GM21381 (cell line): Measurements from ENCODE around the gene INSL3.

Experiments used
- ATAC-seq: cut with Tn5 transposase; IDR thresholded peaks from one replicate; pipeline ENCODE4 v1.9.1; 2021; ENCODE audit warnings: mild to moderate bottlenecking, moderate library complexity; ENCODE audit not compliant: unreplicated experiment

INSL3 gene

DNA sequence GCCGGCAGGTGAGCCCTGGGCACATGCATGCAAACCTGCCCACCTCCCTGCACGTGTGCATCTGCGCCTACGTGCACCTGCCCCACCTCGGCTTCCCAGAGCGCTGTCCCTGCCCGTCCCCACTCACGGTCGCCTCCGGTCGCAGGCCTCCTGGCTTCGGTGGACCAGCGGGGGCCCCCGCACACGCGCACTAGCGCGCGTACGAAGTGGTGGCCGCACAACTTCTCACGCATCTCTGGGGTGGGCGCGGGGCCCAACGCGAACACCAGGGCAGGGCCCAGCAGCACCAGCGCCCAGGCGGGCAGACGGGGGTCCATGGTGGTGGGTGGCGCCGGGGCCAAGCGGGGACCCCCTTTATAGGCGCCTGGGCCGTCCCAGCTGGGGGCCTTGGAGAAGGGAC, at the start of gene INSL3:
INSL3 (minus strand) TSS at position 330 of the 400 bp plus-strand sequence; CDS start at position 317, 13 bp downstream.
- no peak for ATAC-seq

DNA sequence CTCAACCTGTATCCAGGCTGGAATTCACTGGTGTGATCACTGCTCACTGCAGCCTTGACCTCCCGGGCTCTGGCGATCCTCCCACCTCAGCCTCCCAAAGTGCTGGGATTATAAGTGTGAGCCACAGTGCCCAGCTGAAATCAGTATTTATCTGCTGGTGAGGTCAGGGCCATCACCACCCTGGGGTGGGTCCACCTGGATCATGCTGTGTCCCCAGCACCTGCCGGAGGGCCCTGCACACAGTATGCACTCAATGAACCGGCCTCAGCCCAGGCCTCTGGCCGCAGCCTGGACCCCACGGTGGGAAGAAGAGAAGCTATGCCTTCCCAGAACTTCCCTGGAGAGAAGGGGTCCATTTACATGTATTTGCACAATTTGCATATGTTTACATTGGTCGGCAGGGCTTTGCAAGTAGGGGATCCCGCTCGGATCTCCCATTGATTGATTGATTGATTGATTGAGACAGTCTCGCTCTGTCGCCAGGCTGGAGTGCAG, 47.8 kb upstream of the INSL3 start:
- ATAC-seq, result no peak

DNA sequence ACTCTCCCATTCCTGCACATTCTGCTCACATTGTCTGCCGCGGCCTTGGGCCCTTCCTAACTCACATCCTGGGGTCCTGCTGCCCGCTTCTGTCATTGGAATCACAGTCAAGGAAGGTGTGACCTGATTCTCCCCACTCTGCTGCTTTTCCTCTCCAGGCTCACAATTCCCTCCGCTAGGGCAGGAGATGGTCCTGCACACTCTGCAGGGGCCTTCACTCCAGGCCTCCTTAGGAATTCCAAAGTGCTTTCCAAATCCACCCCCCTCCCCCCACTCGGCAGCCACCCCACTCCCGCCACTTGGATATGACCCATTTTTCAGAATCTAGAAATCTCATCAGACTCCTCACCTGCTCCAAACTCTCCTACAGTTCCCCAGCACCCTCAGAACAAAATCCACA, 47.4 kb upstream of the INSL3 start:
- no peak for ATAC-seq

GRCh38 chr19:17866964-17867486, 45.7 kb upstream of the INSL3 start:
- ATAC-seq, result no peak

DNA sequence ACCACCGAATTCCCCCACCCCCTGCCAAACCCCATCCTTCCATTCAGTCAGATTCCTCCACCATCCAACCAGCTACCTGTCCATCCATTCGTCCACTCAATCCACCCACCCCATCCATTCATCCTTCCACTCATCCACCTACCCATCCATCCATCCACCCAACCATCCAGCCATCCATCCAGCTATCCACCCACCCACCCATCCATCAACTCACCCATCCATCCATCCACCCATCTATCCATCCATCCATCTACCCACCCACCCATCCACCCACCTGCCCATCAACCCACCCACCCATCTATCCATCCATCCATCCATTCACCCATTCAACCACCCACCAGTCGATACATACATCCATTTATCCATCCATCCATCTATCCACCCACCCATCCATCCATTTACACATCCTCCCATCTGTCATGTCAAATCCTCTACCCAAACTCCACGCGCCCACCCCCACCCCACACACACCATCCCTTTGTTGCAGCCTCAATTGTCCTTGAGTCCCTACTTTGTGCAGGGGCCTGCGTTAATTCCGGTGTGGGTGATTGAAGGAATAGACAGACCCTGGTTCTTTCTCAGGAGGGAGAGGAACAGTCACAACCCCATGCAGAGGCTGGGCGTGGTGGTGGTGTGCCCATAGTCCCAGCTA, 45.1 kb upstream of the INSL3 start:
- ATAC-seq, result no peak

- no peak for ATAC-seq
Measured at GRCh38 chr19:17865364-17866311, 44.3 kb upstream of the INSL3 start.

- ATAC-seq, result no peak
Measured at GRCh38 chr19:17863520-17864182, 42.3 kb upstream of the INSL3 start.

- ATAC-seq, result no peak
Measured at GRCh38 chr19:17862711-17863519, 41.6 kb upstream of the INSL3 start.

DNA sequence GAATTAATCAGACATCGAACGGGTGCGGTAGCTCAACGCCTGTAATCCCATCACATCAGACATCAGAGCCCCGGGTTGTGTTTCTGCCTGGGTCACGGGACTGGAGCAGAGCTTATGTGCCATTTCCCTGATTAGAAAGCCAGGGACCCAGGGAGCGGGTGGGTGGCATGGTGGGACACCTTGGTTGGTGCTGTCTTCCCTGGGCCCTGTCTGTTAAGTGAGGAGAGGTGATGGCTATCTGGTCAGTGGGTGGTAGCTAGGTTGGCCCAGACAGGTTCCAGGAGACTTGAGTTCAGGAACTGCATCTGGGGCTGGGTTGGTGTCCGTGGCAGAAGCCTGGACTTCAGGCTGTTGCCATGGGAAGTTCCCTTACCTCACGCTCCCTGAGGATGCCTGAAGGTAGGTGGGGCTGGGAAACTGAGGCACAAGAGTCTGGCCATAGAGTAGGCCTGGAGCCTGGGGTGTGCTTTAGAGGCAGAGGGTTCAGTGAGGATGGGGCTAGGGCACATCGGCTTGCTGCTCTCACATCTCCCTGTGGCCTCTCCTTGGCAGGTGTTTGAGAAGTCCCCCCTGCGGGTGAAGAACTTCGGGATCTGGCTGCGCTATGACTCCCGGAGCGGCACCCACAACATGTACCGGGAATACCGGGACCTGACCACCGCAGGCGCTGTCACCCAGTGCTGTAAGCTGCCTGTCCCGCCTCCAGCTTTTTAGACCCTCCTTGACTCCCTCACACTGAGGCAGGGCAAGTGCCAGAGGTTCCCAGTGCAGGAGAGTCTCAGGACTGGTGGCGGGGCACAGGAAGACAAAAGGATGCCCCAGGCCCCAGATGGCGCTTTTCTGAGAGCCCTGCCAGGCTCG, 40.5 kb upstream of the INSL3 start:
- ATAC-seq, result no peak

DNA sequence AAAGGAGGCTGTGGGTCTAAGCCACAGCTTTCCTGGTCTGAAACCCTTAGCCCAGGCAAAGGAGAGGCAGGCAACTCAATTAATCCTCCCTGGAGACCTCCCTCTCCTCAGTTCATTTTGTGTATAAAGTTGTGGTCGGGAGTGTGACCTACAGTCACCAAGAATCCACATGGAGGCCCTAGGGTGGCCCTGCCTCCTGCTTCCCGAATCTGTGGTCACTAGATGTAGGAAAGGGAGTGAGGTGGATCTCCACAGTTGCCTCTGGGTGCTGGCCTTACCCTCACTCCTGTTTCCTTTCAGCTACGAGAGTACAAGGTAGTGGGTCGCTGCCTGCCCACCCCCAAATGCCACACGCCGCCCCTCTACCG, 39.7 kb upstream of the INSL3 start:
- no peak for ATAC-seq

GRCh38 chr19:17860331-17860992, 39.1 kb upstream of the INSL3 start:
- no peak for ATAC-seq

- ATAC-seq, result peak; percentile 92
Measured at GRCh38 chr19:17859533-17860330, 38.4 kb upstream of the INSL3 start, which contains the start of gene RPL18A. Gene RPL18A (plus strand): TSS chr19:17859910. CDS start chr19:17859957, 47 bp downstream.

DNA sequence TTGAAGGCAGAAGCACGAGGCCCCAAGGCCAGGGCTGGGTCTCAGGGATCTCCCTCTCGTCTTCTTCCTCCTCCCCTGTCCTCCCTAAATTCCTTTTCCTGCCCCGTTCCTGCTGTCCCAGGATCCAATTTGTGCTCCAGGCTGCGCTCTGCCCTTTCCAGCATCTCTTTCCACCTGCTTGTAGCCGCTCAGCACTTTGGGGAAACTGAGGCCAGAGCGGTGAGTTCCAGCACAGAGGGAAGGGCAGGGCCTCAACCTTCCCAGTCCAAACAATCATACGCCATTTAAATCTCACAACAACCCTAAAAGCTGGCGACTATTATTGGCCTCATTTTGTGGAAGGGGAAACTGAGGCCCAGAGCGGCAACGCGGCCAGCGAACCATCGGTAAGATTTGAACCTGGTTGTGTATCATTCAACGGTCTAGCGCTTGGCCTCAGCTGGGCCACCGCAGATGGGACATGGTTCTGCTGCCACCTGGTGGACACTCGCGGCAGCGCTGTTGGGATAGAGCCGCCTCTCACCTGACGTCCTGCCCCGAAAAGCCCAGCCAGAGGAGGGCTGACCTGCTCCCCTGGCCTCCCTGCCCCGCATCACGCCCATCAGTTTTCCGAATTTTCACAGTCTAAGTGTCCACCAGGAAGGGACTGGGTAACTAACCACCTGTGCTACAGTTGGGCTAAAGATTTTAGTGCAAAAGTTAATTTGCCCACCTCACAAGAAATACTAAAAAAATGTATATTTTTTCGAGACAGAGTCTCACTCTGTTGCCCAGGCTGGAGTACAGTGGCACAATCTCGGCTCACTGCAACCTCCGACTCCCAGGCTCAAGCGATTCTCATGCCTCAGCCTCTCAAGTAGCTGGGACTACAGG, 34.2 kb upstream of the INSL3 start:
- no peak for ATAC-seq

GRCh38 chr19:17854061-17854460, 32.7 kb upstream of the INSL3 start:
- no peak for ATAC-seq

GRCh38 chr19:17848595-17849292, 27.4 kb upstream of the INSL3 start:
- no peak for ATAC-seq
